Smooth muscle cell (in vitro differentiated cells): ENCODE results near the gene GRAP2. TPM values are rescaled to one million over a fixed set of nuclear protein-coding genes. Genes with fewer than 3 reads are reported as not detected.

Source experiments
- DNase-seq: peaks from one replicate; lab custom pipeline; 2025; ENCODE audit not compliant: unreplicated experiment; lab: John Stamatoyannopoulos, UW
- H2AFZ ChIP-seq: fragments of 200-600 bp; sonication (generic); 2 replicates; pipeline ENCODE4 v1.6.0; 2016; ENCODE audit warnings: antibody characterized with exemption, low read depth, mild to moderate bottlenecking
- H3F3A ChIP-seq: fragments of 200-600 bp; sonication (generic); 2 replicates; pipeline ENCODE4 v1.6.0; 2017; ENCODE audit warnings: antibody characterized with exemption, low read depth
- H3K27ac ChIP-seq: fragments of 200-600 bp; sonication (generic); 2 replicates; pipeline ENCODE4 v1.5.1; 2016; ENCODE audit warnings: low read depth, mild to moderate bottlenecking
- H3K27me3 ChIP-seq: fragments of 200-600 bp; sonication (generic); 2 replicates; pipeline ENCODE4 v1.6.1; 2016; ENCODE audit warnings: low read depth, mild to moderate bottlenecking
- H3K36me3 ChIP-seq: fragments of 200-600 bp; sonication (generic); 2 replicates; pipeline ENCODE4 v1.5.1; 2016; ENCODE audit warnings: low read depth
- H3K4me1 ChIP-seq: fragments of 200-600 bp; sonication (generic); 2 replicates; pipeline ENCODE4 v1.5.1; 2016; ENCODE audit warnings: low read depth
- H3K4me2 ChIP-seq: fragments of 200-600 bp; sonication (generic); 2 replicates; pipeline ENCODE4 v1.6.0; 2016; ENCODE audit warnings: mild to moderate bottlenecking
- H3K4me3 ChIP-seq: fragments of 200-600 bp; sonication (generic); 2 replicates; pipeline ENCODE4 v1.5.1; 2016; ENCODE audit warnings: mild to moderate bottlenecking
- H3K79me2 ChIP-seq: fragments of 200-600 bp; sonication (generic); 2 replicates; pipeline ENCODE4 v1.6.0; 2016; ENCODE audit warnings: low read depth, mild to moderate bottlenecking
- H3K9ac ChIP-seq: fragments of 200-600 bp; sonication (generic); 2 replicates; pipeline ENCODE4 v1.6.0; 2016; ENCODE audit warnings: low read depth
- H3K9me3 ChIP-seq: fragments of 200-600 bp; sonication (generic); replicated peaks from 2 replicates; pipeline ENCODE4 v1.5.1; 2016; ENCODE audit warnings: low read depth
- H4K20me1 ChIP-seq: fragments of 200-600 bp; sonication (generic); 2 replicates; pipeline ENCODE4 v1.6.0; 2016; ENCODE audit warnings: low read depth
- CTCF ChIP-seq: fragments of 200-600 bp; sonication (generic); IDR thresholded peaks from 2 replicates; pipeline ENCODE4 v1.5.1; 2017; ENCODE audit warnings: borderline replicate concordance, mild to moderate bottlenecking, antibody characterized with exemption; ENCODE audit not compliant: insufficient read depth, poor library complexity, severe bottlenecking
- WGBS: methylation state at CpG from one replicate; pipeline ENCODE4 v1.1.7; 2016; ENCODE audit warnings: low lambda C conversion rate; 5-methylcytosine and 5-hydroxymethylcytosine counted together
- polyA plus RNA-seq: library from polyadenylated mRNA; unstranded; fragments of >200 nt; fragmentation: Nextera tagmentation; extraction: Ambion mirVana; gene quantifications from 2 replicates; pipeline ENCODE4 v1.2.1, GENCODE V29; 2016
- total RNA-seq: library from RNA; depleted of rRNA; stranded (reverse); fragments of >200 nt; gene quantifications from 2 replicates; pipeline ENCODE4 v1.2.3, GENCODE V29; 2014

Gene GRAP2
- total and polyA plus RNA-seq, 2 experiments from 2014 or later: not detected

GRCh38 chr22:39931251-39931650, 30.4 kb downstream of the GRAP2 start:
- Histone ChIP-seq H4K20me1 (no peaks in the 10 kb centered on the region), H3K9me3 (no peaks in the 10 kb centered on the region), H3K27me3 (peaks cover 32% of the 10 kb centered on the region)

GRCh38 chr22:39932166-39932565, 31.3 kb downstream of the GRAP2 start:
- H3K4me1 ChIP-seq: peaks cover 21% of the 10 kb centered on the region
- no peak overlapping the region for H3K4me3 ChIP-seq
- H3K79me2 ChIP-seq: no peaks in the 10 kb centered on the region
- H3K27me3 ChIP-seq: peaks cover 34% of the 10 kb centered on the region
- H3K9me3 ChIP-seq: no peaks in the 10 kb centered on the region
- no peaks in the 10 kb centered on the region for H4K20me1 ChIP-seq
- H3K4me2 ChIP-seq: no peak overlapping the region
- no peaks in the 10 kb centered on the region for H3K36me3 ChIP-seq
- H3K27ac ChIP-seq: no peak overlapping the region
- no peak overlapping the region for H2AFZ ChIP-seq
- TF ChIP-seq CTCF: no peak
- no peak for DNase-seq
- H3K9ac ChIP-seq: no peak overlapping the region
- 62% methylated on average over 2 of the region's 2 CpGs for WGBS
- no peaks in the 10 kb centered on the region for H3F3A ChIP-seq

More at GRCh38 chr22:39931251-39931650, 30.4 kb downstream of the GRAP2 start:
- Histone ChIP-seq H2AFZ (no peak overlapping the region), H3F3A (no peaks in the 10 kb centered on the region), H3K4me3 (no peak overlapping the region), H3K4me2 (no peak overlapping the region), H3K4me1 (peaks cover 21% of the 10 kb centered on the region), H3K79me2 (no peaks in the 10 kb centered on the region), H3K27ac (no peak overlapping the region), H3K36me3 (no peaks in the 10 kb centered on the region), H3K9ac (no peak overlapping the region)
- 81% methylated on average over 2 of the region's 2 CpGs for WGBS
- TF ChIP-seq CTCF: no peak
- no peak for DNase-seq

GRCh38 chr22:39932918-39933649, 32.2 kb downstream of the GRAP2 start:
- TF ChIP-seq CTCF: peak; percentile 39
- H3K79me2 ChIP-seq: no peaks in the 10 kb centered on the region
- peaks cover 37% of the 10 kb centered on the region for H3K27me3 ChIP-seq
- H3K4me1 ChIP-seq: peaks cover 21% of the 10 kb centered on the region
- H3K9me3 ChIP-seq: no peaks in the 10 kb centered on the region
- H3K9ac ChIP-seq: no peak overlapping the region
- no peak overlapping the region for H2AFZ ChIP-seq
- no peaks in the 10 kb centered on the region for H3F3A ChIP-seq
- H4K20me1 ChIP-seq: no peaks in the 10 kb centered on the region
- H3K4me3 ChIP-seq: no peak overlapping the region
- 64% methylated on average over 7 of the region's 7 CpGs for WGBS
- no peak overlapping the region for H3K27ac ChIP-seq
- no peaks in the 10 kb centered on the region for H3K36me3 ChIP-seq
- no peak for DNase-seq
- H3K4me2 ChIP-seq: no peak overlapping the region

GRCh38 chr22:39933741-39934140, 32.9 kb downstream of the GRAP2 start:
- Histone ChIP-seq H3K4me2 (no peak overlapping the region), H2AFZ (no peak overlapping the region), H3K4me1 (peaks cover 21% of the 10 kb centered on the region), H3K27me3 (peaks cover 37% of the 10 kb centered on the region), H3K4me3 (no peak overlapping the region), H3K79me2 (no peaks in the 10 kb centered on the region), H4K20me1 (no peaks in the 10 kb centered on the region), H3K9ac (no peak overlapping the region), H3K9me3 (no peaks in the 10 kb centered on the region), H3F3A (no peaks in the 10 kb centered on the region), H3K36me3 (no peaks in the 10 kb centered on the region), H3K27ac (no peak overlapping the region)
- DNase-seq: no peak
- 96% methylated on average over 8 of the region's 8 CpGs for WGBS
- no peak for TF ChIP-seq CTCF
